HepG2 (cell line): ENCODE results near the gene FPGS. TPM values are rescaled to one million over a fixed set of nuclear protein-coding genes. Genes with fewer than 3 reads are reported as not detected.

Source experiments
- ATF3 ChIP-seq: sonication (generic); formaldehyde crosslinking; IDR thresholded peaks from 2 replicates; pipeline ENCODE4 v1.4.0; 2020; ENCODE audit warnings: missing genetic modification reagents
- GATA4 ChIP-seq: sonication (generic); IDR thresholded peaks from 2 replicates; pipeline ENCODE4 v1.6.1; 2016; ENCODE audit warnings: antibody characterized with exemption, low read depth, borderline replicate concordance
- HES4 ChIP-seq: sonication (generic); formaldehyde crosslinking; IDR thresholded peaks from 2 replicates; pipeline ENCODE4 v1.9.0; 2021; ENCODE audit warnings: mild to moderate bottlenecking, missing genetic modification reagents, borderline replicate concordance
- HNF4G ChIP-seq, 2 experiments: sonication (generic) in 1 of 2; formaldehyde crosslinking in 1 of 2; IDR thresholded peaks; 2 replicates each; pipeline versions ENCODE4 v1.4.0 to v1.6.1; 2011 to 2020; ENCODE audit warnings: borderline replicate concordance in 2 of 2, low read depth in 2 of 2, mild to moderate bottlenecking in 2 of 2, low read length in 1 of 2, missing genetic modification reagents in 1 of 2, moderate library complexity in 1 of 2
- ISL2 ChIP-seq: sonication (generic); formaldehyde crosslinking; IDR thresholded peaks from 2 replicates; pipeline ENCODE4 v1.5.0; 2020; ENCODE audit warnings: missing genetic modification reagents
- MTF1 ChIP-seq: sonication (generic); formaldehyde crosslinking; IDR thresholded peaks from 2 replicates; pipeline ENCODE4 v1.5.0; 2020; ENCODE audit warnings: missing genetic modification reagents
- PRPF4 ChIP-seq: fragments of 200-400 bp; formaldehyde crosslinking; IDR thresholded peaks from 2 replicates; pipeline ENCODE4 v1.6.1; 2016; ENCODE audit warnings: low read length, low read depth; ENCODE audit not compliant: poor library complexity, severe bottlenecking
- RARA ChIP-seq: IDR thresholded peaks from 2 replicates; pipeline ENCODE4 v1.6.1; 2016; ENCODE audit warnings: missing genetic modification reagents, missing compliant biosample characterization
- RBFOX2 ChIP-seq: fragments of 200-400 bp; formaldehyde crosslinking; IDR thresholded peaks from 2 replicates; pipeline ENCODE4 v1.6.1; 2017; ENCODE audit warnings: low read depth, mild to moderate bottlenecking, low read length
- SIN3A ChIP-seq: IDR thresholded peaks from 2 replicates; pipeline ENCODE4 v1.6.1; 2011; ENCODE audit warnings: low read depth, mild to moderate bottlenecking, control low read depth, low read length, borderline replicate concordance
- USF2 ChIP-seq, 2 experiments: sonication (generic) in 1 of 2; formaldehyde crosslinking in 1 of 2; IDR thresholded peaks; 2 replicates each; pipeline versions ENCODE4 v1.5.1 to v1.6.1; 2011 to 2020; ENCODE audit warnings: borderline replicate concordance in 1 of 2, low read depth in 1 of 2, low read length in 1 of 2, mild to moderate bottlenecking in 1 of 2, missing genetic modification reagents in 1 of 2, moderate library complexity in 1 of 2
- ZBTB33 ChIP-seq: sonication (generic); formaldehyde crosslinking; IDR thresholded peaks from 2 replicates; pipeline ENCODE4 v1.4.0; 2020; ENCODE audit warnings: missing genetic modification reagents
- ZNF292 ChIP-seq: sonication (generic); formaldehyde crosslinking; IDR thresholded peaks from 2 replicates; pipeline ENCODE4 v1.8.1; 2022; ENCODE audit warnings: mild to moderate bottlenecking, low read depth, missing genetic modification reagents, borderline replicate concordance
- ZNF460 ChIP-seq: sonication (generic); formaldehyde crosslinking; IDR thresholded peaks from 2 replicates; pipeline ENCODE4 v1.5.1; 2020; ENCODE audit warnings: missing genetic modification reagents, mild to moderate bottlenecking, borderline replicate concordance
- ZNF569 ChIP-seq: sonication (generic); formaldehyde crosslinking; IDR thresholded peaks from 2 replicates; pipeline ENCODE4 v1.5.0; 2020; ENCODE audit warnings: mild to moderate bottlenecking, missing genetic modification reagents, moderate library complexity, borderline replicate concordance
- ZNF788 ChIP-seq: sonication (generic); formaldehyde crosslinking; IDR thresholded peaks from 2 replicates; pipeline ENCODE4 v1.5.0; 2020; ENCODE audit warnings: mild to moderate bottlenecking, missing genetic modification reagents, borderline replicate concordance
- polyA plus RNA-seq, 8 experiments: library from polyadenylated mRNA; depleted of rRNA in 3 of 8; stranded (reverse) in 7 of 8; unstranded in 1 of 8; fragments of >200 nt; fragmentation: Illumina TruSeq in 4 of 8; extraction: Trizol in 4 of 8; gene quantifications; 2 replicates each; pipeline versions ENCODE4 v1.2.1 to v1.2.3, GENCODE V29; 2011 to 2016; ENCODE audit warnings: low read depth in 4 of 8, missing spikeins in 1 of 8, mixed read lengths in 1 of 8; ENCODE audit not compliant: insufficient read depth in 1 of 8
- total RNA-seq, 5 experiments: library from RNA; depleted of rRNA; stranded (reverse); fragments of >200 nt; fragmentation: Illumina TruSeq; extraction: Trizol; gene quantifications; 2 replicates each; pipeline ENCODE4 v1.2.3, GENCODE V29; 2016; ENCODE audit warnings: low read depth in 1 of 5
- TF ChIP-seq, protein P1 (sequence below): sonication (generic); formaldehyde crosslinking; IDR thresholded peaks from 2 replicates; pipeline ENCODE4 v1.5.1; 2020; ENCODE audit warnings: mild to moderate bottlenecking, missing genetic modification reagents, moderate library complexity

The FPGS gene
- total and polyA plus RNA-seq, 2 of the 13 experiments (the other 11 are each of a cell fraction or from before 2014, with no cell fraction given) = 35.6 to 36.8 TPM

DNA sequence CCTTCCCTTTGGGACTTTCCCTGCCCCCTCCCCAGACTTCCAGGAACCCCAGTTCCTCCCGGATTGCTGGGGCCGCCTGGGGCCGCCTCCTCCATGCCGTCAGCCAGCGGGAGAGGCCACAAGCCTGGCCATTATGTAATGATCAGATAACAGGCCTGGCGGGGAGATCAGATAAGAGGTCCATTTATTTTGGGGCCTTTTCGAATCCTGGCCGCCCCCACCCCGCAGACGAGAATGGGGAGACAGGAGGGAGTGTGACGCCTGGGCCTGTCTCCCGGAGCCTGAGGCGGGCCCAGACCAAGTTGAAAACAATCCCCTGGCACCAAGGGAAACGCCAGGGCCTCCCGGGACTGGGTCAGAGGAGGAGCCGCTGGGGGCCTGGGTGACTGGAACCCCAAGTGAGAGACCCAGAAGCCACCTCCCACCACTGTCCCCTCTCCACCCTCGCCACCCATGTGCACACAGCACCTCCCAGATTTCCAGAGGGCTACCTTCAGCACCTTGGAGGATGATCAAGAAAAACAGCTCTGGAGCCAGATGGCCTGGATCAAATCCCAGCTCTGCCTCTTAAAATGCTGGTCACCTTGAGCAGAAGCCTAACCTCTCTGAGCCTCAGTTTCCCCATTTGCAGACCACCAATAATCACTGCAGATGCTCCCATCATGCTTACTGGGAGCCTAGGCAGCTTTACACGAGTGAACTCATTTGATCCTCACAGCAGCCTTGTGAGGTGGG is 43.9 kb downstream of the FPGS start (continued):
- TF ChIP-seq, protein P1, sequence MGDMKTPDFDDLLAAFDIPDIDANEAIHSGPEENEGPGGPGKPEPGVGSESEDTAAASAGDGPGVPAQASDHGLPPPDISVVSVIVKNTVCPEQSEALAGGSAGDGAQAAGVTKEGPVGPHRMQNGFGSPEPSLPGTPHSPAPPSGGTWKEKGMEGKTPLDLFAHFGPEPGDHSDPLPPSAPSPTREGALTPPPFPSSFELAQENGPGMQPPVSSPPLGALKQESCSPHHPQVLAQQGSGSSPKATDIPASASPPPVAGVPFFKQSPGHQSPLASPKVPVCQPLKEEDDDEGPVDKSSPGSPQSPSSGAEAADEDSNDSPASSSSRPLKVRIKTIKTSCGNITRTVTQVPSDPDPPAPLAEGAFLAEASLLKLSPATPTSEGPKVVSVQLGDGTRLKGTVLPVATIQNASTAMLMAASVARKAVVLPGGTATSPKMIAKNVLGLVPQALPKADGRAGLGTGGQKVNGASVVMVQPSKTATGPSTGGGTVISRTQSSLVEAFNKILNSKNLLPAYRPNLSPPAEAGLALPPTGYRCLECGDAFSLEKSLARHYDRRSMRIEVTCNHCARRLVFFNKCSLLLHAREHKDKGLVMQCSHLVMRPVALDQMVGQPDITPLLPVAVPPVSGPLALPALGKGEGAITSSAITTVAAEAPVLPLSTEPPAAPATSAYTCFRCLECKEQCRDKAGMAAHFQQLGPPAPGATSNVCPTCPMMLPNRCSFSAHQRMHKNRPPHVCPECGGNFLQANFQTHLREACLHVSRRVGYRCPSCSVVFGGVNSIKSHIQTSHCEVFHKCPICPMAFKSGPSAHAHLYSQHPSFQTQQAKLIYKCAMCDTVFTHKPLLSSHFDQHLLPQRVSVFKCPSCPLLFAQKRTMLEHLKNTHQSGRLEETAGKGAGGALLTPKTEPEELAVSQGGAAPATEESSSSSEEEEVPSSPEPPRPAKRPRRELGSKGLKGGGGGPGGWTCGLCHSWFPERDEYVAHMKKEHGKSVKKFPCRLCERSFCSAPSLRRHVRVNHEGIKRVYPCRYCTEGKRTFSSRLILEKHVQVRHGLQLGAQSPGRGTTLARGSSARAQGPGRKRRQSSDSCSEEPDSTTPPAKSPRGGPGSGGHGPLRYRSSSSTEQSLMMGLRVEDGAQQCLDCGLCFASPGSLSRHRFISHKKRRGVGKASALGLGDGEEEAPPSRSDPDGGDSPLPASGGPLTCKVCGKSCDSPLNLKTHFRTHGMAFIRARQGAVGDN (CRISPR knock-in tag) = peak; percentile 62
- no peak for TF ChIP-seq MTF1 (CRISPR knock-in tag)
- no peak for TF ChIP-seq ZNF569 (CRISPR knock-in tag)
- TF ChIP-seq RBFOX2 = 0 out of 2 replicates have a peak, but pooled peaks have one; percentile 18
- peak; percentile 42; the same call in 1 of the 2 replicates for TF ChIP-seq RARA (CRISPR knock-in tag)
- TF ChIP-seq ISL2 (CRISPR knock-in tag) = no peak
- TF ChIP-seq SIN3A = no peak
- no peak for TF ChIP-seq USF2 (IDR thresholded peaks at IDR 0.05; ENCODE audit: low read depth, low read length)
- no peak for TF ChIP-seq USF2 (CRISPR knock-in tag; IDR thresholded peaks at IDR 0.05; ENCODE audit: borderline replicate concordance)
- peak; percentile 37; the same call in 1 of the 2 replicates for TF ChIP-seq ZNF460 (CRISPR knock-in tag)
- TF ChIP-seq HES4 (CRISPR knock-in tag) = no peak
- TF ChIP-seq ATF3 (CRISPR knock-in tag) = no peak
- TF ChIP-seq PRPF4 = no peak
- peak; percentile 49; the same call in 1 of the 2 replicates for TF ChIP-seq ZBTB33
- 0 out of 2 replicates have a peak, but pooled peaks have one; percentile 13 for TF ChIP-seq GATA4
- no peak for TF ChIP-seq ZNF292 (CRISPR knock-in tag)
- no peak for TF ChIP-seq ZNF788 (CRISPR knock-in tag)
- no peak for TF ChIP-seq HNF4G (IDR thresholded peaks at IDR 0.05; ENCODE audit: borderline replicate concordance, low read depth, low read length)
- no peak for TF ChIP-seq HNF4G (CRISPR knock-in tag; IDR thresholded peaks at IDR 0.05; ENCODE audit: borderline replicate concordance, low read depth)
